GM12873 (cell line): ENCODE results near the gene KRTAP5-11.

ENCODE experiments used
- TF ChIP-seq, protein P1 (sequence below): IDR thresholded peaks from 2 replicates; pipeline ENCODE4 v1.5.1; 2012; ENCODE audit warnings: low read depth, mild to moderate bottlenecking, moderate library complexity, low read length, control low read depth; ENCODE audit not compliant: insufficient read depth; ENCODE audit errors: missing control alignments

The KRTAP5-11 gene

GRCh38 chr11:71575723-71576424 is 6.8 kb downstream of the KRTAP5-11 start:
- TF ChIP-seq, protein P1, sequence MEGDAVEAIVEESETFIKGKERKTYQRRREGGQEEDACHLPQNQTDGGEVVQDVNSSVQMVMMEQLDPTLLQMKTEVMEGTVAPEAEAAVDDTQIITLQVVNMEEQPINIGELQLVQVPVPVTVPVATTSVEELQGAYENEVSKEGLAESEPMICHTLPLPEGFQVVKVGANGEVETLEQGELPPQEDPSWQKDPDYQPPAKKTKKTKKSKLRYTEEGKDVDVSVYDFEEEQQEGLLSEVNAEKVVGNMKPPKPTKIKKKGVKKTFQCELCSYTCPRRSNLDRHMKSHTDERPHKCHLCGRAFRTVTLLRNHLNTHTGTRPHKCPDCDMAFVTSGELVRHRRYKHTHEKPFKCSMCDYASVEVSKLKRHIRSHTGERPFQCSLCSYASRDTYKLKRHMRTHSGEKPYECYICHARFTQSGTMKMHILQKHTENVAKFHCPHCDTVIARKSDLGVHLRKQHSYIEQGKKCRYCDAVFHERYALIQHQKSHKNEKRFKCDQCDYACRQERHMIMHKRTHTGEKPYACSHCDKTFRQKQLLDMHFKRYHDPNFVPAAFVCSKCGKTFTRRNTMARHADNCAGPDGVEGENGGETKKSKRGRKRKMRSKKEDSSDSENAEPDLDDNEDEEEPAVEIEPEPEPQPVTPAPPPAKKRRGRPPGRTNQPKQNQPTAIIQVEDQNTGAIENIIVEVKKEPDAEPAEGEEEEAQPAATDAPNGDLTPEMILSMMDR: no peak

- TF ChIP-seq, protein P1: no peak
Observed at GRCh38 chr11:71574418-71574817, 8.3 kb downstream of the KRTAP5-11 start.

- TF ChIP-seq, protein P1: no peak
Observed at GRCh38 chr11:71572811-71573210, 9.9 kb downstream of the KRTAP5-11 start.

DNA sequence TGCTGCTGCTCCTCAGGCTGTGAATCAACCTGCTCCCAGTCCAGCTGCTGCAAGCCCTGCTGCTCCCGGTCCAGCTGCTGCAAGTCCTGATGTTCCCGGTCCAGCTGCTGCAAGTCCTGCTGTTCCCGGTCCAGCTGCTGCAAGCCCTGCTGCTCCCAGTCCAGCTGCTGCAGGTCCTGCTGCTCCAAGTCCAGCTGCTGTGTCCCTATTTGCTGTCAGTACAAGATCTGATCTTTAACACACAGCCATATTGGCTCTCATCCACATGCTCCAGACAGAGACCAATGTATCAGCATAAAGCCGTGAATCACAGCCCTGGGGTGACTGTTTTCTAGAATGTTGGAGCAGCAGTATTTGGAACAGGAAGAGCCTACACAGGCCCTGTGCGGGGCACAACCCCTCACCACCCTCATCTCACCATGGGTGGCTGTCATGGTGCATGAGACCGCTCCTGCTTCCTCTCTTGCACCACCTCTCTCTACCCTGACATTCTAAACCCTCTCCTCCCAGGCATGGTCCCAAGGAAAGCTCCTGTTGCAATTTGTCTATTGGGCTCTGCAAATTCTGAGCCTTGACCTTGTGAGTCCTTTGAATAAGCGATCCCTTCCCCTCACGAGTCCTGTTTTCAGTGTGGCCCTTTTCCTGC is 13.8 kb downstream of the KRTAP5-11 start:
- TF ChIP-seq, protein P1: no peak

GRCh38 chr11:71566081-71566620 is 16.5 kb downstream of the KRTAP5-11 start:
- TF ChIP-seq, protein P1: no peak

DNA sequence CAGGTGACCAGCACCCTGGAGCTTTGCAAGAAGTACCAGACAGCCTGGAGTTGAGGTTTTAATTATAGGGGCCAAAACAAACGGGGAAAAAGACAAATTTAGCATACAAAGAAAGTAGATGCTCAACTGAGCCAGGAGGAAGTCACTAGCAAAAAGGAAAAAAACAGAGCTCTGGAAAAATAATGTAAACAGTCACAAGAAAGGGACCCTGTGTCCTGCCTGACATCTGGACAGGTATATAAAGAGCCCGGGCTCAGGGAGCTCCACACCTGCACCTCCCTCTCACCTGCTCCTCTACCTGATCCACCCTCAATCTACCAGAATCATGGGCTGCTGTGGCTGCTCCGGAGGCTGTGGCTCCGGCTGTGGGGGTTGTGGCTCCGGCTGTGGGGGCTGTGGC is 17.4 kb downstream of the KRTAP5-11 start, which contains the start of gene KRTAP5-10:
Gene KRTAP5-10, plus strand, starts transcription at position 301 of the 400 bp plus-strand sequence. Its CDS starts 25 bp downstream, at position 326.
- TF ChIP-seq, protein P1: no peak

- TF ChIP-seq, protein P1: no peak
Observed at GRCh38 chr11:71564430-71564829, 18.2 kb downstream of the KRTAP5-11 start.
